ENCODE results near the gene SCAMP5. TPM values are rescaled to one million over a fixed set of nuclear protein-coding genes. Genes with fewer than 3 reads are reported as not detected.

Gene SCAMP5
- polyA plus RNA-seq, 1 donor (not counting 4 experiments of a cell fraction or from before 2014, with no cell fraction given), result 1.9 TPM

- peaks cover 26% of the 10 kb centered on the region for H3K27me3 ChIP-seq (ENCODE audit: control insufficient read depth, extremely low read depth, insufficient read depth, low read length)
- TF ChIP-seq CTCF (optimal IDR thresholded peaks at IDR 0.05 in 1 of 3, IDR thresholded peaks at IDR 0.05 in 1 of 3, conservative IDR thresholded peaks at IDR 0.05 in 1 of 3; ENCODE audit: extremely low read depth in 1 of 3, insufficient read depth in 2 of 3, low read length in 3 of 3), result no peak
- no peak for TF ChIP-seq EZH2 (IDR thresholded peaks at IDR 0.05; ENCODE audit: low read length)
- no peaks in the 10 kb centered on the region for H3K4me1 ChIP-seq (ENCODE audit: control insufficient read depth, extremely low read depth, insufficient read depth, low read length)
- no peak overlapping the region for H3K9ac ChIP-seq (ENCODE audit: control insufficient read depth, extremely low read depth, insufficient read depth, low read length)
- H3K36me3 ChIP-seq (ENCODE audit: control insufficient read depth in 2 of 2, extremely low read depth in 1 of 2, insufficient read depth in 2 of 2, low read length in 2 of 2), result no peaks in the 10 kb centered on the region
- no peak overlapping the region for H3K27ac ChIP-seq (ENCODE audit: control insufficient read depth, insufficient read depth, low read length)
- H3K79me2 ChIP-seq (ENCODE audit: control insufficient read depth, insufficient read depth, low read length), result no peaks in the 10 kb centered on the region
- no peaks in the 10 kb centered on the region for H4K20me1 ChIP-seq (ENCODE audit: control insufficient read depth, extremely low read depth, insufficient read depth, low read length)
- H3K4me3 ChIP-seq (ENCODE audit: control insufficient read depth in 2 of 3, extremely low read depth in 1 of 3, insufficient read depth in 2 of 3, low read depth in 1 of 3, low read length in 3 of 3), result no peak overlapping the region
- DNase-seq (ENCODE audit: low read depth, low spot score) (no peak), FAIRE-seq (no peak)
- no peak overlapping the region for H3K4me2 ChIP-seq (ENCODE audit: control insufficient read depth, extremely low read depth, insufficient read depth, low read depth, low read length)
- H3K9me3 ChIP-seq (ENCODE audit: control insufficient read depth, low read depth, low read length), result no peaks in the 10 kb centered on the region
- no peak overlapping the region for H2AFZ ChIP-seq (ENCODE audit: control insufficient read depth, low read length)
- dilution Hi-C loops (cut with MboI; ENCODE audit: extremely low pct_ligation_motif_present, low sequenced_read_pairs), result no loop called here
- no peaks in the 10 kb centered on the region for H3K9me1 ChIP-seq (ENCODE audit: control insufficient read depth, extremely low read depth, insufficient read depth, low read length)
Observed at GRCh38 chr15:74997141-74997540, 1.8 kb downstream of the SCAMP5 start.

DNA sequence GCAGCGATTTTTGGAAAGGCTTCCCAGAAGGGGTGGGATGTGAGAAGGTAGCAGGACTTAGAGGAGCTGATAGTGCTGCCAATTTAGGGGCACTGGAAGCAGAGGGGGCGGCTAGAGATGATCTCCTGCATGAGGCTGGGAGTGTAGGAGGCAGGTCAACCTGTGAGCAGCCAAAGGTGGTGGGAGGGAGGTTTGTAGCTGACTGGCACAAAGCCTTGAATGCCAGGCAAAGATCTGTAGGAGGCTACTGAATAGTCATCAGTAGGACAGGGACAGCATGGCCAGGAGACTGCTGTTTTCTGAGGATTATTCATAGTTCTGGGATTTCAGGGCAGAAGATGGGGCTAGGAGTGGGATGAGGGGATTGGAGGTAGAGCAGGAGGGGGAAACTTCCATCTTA lies 2.2 kb downstream of the SCAMP5 start:
- H3K27me3 ChIP-seq (ENCODE audit: control insufficient read depth, extremely low read depth, insufficient read depth, low read length), result peaks cover 26% of the 10 kb centered on the region
- no peaks in the 10 kb centered on the region for H3K9me1 ChIP-seq (ENCODE audit: control insufficient read depth, extremely low read depth, insufficient read depth, low read length)
- H3K36me3 ChIP-seq (ENCODE audit: control insufficient read depth in 2 of 2, extremely low read depth in 1 of 2, insufficient read depth in 2 of 2, low read length in 2 of 2), result no peaks in the 10 kb centered on the region
- H4K20me1 ChIP-seq (ENCODE audit: control insufficient read depth, extremely low read depth, insufficient read depth, low read length), result no peaks in the 10 kb centered on the region
- no peak for DNase-seq (ENCODE audit: low read depth, low spot score)
- no peaks in the 10 kb centered on the region for H3K79me2 ChIP-seq (ENCODE audit: control insufficient read depth, insufficient read depth, low read length)
- TF ChIP-seq CTCF (optimal IDR thresholded peaks at IDR 0.05 in 1 of 3, IDR thresholded peaks at IDR 0.05 in 1 of 3, conservative IDR thresholded peaks at IDR 0.05 in 1 of 3; ENCODE audit: extremely low read depth in 1 of 3, insufficient read depth in 2 of 3, low read length in 3 of 3) (no peak), EZH2 (IDR thresholded peaks at IDR 0.05; ENCODE audit: low read length) (no peak)
- H3K27ac ChIP-seq (ENCODE audit: control insufficient read depth, insufficient read depth, low read length), result no peak overlapping the region
- H3K9me3 ChIP-seq (ENCODE audit: control insufficient read depth, low read depth, low read length), result no peaks in the 10 kb centered on the region
- FAIRE-seq, result no peak
- no peak overlapping the region for H3K4me3 ChIP-seq (ENCODE audit: control insufficient read depth in 2 of 3, extremely low read depth in 1 of 3, insufficient read depth in 2 of 3, low read depth in 1 of 3, low read length in 3 of 3)
- H3K9ac ChIP-seq (ENCODE audit: control insufficient read depth, extremely low read depth, insufficient read depth, low read length), result no peak overlapping the region
- no peaks in the 10 kb centered on the region for H3K4me1 ChIP-seq (ENCODE audit: control insufficient read depth, extremely low read depth, insufficient read depth, low read length)
- no peak overlapping the region for H3K4me2 ChIP-seq (ENCODE audit: control insufficient read depth, extremely low read depth, insufficient read depth, low read depth, low read length)
- no peak overlapping the region for H2AFZ ChIP-seq (ENCODE audit: control insufficient read depth, low read length)
- dilution Hi-C loops (cut with MboI; ENCODE audit: extremely low pct_ligation_motif_present, low sequenced_read_pairs), result no loop called here

Data from keratinocyte (primary cell).